HL-60 (cell line): ENCODE results near the gene CPLX3.

Experiments used
- CTCF ChIP-seq: IDR thresholded peaks from one replicate; pipeline ENCODE4 v1.5.1; 2011; ENCODE audit warnings: low read length, control low read depth, inconsistent platforms; ENCODE audit not compliant: insufficient read depth
- GABPA ChIP-seq: IDR thresholded peaks from 2 replicates; pipeline ENCODE4 v1.6.1; 2012; ENCODE audit warnings: low read depth

GRCh38 chr15:74817370-74817737 lies 9.1 kb upstream of the CPLX3 start:
- peak; percentile 37 for TF ChIP-seq CTCF
- no peak for TF ChIP-seq GABPA
